Measurements from ENCODE around the gene MMP25.
A peak's percentile ranks its signal among the peaks of the same experiment; 100 is the strongest.

Gene MMP25

DNA sequence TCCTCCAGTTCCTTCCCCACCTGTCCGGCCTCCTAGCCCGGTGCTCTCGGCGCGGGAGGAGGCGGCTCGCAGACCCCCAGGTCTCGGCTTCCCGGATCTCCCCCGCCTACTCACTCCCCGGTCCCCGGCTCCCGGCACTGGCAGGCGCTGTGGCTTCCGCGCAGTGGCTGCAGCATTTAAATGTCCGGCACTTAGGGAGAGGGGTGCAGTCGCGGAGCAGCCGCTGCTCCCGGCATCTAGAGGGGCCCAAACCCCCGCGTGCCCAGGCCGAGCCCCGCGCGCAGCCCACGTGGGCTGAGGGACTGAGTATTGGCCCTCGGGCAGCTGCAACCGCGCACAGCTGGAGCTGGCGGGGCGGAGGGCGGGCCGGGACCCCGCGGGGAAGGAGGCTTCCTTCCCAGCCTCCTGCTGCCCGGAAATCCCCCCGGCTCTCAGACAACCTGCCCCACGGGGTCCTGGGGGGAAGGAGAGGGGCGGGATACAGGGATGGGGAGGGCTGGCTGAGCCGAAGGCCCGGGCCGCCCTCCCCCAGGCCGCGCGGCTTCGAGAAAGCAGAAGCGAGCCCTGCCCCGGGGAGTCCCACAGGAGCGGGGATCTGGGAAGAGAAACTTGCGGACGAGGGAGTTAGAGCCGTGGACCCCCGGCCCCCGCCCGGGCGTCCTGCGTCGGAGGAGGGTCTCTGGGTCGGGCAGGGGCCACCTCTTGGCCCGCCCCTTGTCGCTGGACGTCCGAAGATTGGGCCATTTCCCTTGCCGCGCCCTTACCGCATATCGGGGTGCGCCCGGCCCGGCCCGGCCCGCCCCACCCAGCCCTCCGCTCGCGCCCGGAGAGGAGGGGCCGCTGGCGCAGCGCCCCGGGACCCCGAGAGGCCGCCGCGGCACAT, at the start of gene MMP25:
MMP25 (plus strand) TSS at position 804 of the 883 bp plus-strand sequence. CDS start 357 bp downstream, outside the sequence.
- TF ChIP-seq, protein P1, sequence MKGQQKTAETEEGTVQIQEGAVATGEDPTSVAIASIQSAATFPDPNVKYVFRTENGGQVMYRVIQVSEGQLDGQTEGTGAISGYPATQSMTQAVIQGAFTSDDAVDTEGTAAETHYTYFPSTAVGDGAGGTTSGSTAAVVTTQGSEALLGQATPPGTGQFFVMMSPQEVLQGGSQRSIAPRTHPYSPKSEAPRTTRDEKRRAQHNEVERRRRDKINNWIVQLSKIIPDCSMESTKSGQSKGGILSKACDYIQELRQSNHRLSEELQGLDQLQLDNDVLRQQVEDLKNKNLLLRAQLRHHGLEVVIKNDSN (IDR thresholded peaks at IDR 0.05) = peak; percentile 42; the same call in 1 of the 2 replicates
- TF ChIP-seq RAD21 (IDR thresholded peaks at IDR 0.05; ENCODE audit: low read depth) = no peak
- no peak for TF ChIP-seq NFIC (IDR thresholded peaks at IDR 0.05)
- no peak for TF ChIP-seq EP300 (IDR thresholded peaks at IDR 0.05; ENCODE audit: borderline replicate concordance)
- no peak for TF ChIP-seq CEBPB (IDR thresholded peaks at IDR 0.05)
- TF ChIP-seq, protein P2, sequence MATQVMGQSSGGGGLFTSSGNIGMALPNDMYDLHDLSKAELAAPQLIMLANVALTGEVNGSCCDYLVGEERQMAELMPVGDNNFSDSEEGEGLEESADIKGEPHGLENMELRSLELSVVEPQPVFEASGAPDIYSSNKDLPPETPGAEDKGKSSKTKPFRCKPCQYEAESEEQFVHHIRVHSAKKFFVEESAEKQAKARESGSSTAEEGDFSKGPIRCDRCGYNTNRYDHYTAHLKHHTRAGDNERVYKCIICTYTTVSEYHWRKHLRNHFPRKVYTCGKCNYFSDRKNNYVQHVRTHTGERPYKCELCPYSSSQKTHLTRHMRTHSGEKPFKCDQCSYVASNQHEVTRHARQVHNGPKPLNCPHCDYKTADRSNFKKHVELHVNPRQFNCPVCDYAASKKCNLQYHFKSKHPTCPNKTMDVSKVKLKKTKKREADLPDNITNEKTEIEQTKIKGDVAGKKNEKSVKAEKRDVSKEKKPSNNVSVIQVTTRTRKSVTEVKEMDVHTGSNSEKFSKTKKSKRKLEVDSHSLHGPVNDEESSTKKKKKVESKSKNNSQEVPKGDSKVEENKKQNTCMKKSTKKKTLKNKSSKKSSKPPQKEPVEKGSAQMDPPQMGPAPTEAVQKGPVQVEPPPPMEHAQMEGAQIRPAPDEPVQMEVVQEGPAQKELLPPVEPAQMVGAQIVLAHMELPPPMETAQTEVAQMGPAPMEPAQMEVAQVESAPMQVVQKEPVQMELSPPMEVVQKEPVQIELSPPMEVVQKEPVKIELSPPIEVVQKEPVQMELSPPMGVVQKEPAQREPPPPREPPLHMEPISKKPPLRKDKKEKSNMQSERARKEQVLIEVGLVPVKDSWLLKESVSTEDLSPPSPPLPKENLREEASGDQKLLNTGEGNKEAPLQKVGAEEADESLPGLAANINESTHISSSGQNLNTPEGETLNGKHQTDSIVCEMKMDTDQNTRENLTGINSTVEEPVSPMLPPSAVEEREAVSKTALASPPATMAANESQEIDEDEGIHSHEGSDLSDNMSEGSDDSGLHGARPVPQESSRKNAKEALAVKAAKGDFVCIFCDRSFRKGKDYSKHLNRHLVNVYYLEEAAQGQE (IDR thresholded peaks at IDR 0.05; ENCODE audit: low read depth) = no peak
- no peak for TF ChIP-seq FOXM1 (IDR thresholded peaks at IDR 0.05; ENCODE audit: borderline replicate concordance, low read depth)
- no peak for TF ChIP-seq CREB1 (IDR thresholded peaks at IDR 0.05; ENCODE audit: low read depth)
- TF ChIP-seq YY1 (IDR thresholded peaks at IDR 0.05; ENCODE audit: low read depth) = no peak
- no peak for TF ChIP-seq EGR1 (IDR thresholded peaks at IDR 0.05)
- no peak for TF ChIP-seq TCF12 (IDR thresholded peaks at IDR 0.05; ENCODE audit: low read depth)
- peak; percentile 74 for TF ChIP-seq ZBTB7A (IDR thresholded peaks at IDR 0.05; ENCODE audit: low read depth)
- no peak for TF ChIP-seq TAF1 (IDR thresholded peaks at IDR 0.05; ENCODE audit: low read depth)
- TF ChIP-seq TEAD4 (IDR thresholded peaks at IDR 0.05) = no peak
- TF ChIP-seq MAX (IDR thresholded peaks at IDR 0.05) = peak; percentile 50; the same call in 1 of the 2 replicates

DNA sequence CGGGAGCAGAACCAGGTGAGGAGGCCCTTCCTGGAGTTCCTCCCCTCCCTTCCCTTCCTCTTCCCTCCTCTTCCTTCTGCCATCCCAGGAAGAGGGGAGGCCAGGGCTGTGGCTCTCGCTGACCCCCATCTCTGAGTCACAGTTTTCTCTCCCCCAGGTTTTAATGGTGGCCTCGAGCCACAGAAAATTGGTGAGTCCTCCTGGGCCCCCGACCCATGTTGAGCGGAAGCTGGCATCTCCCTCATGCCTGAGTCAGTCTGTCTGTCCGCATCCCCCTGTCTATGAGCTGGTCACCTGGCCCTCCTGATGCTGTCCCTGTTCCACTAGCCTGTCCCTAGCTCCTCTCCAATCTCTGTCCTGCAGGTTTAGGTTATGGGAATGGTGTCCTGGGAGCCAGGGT, 46.4 kb upstream of the MMP25 start:
- no peak for TF ChIP-seq FOXM1 (IDR thresholded peaks at IDR 0.05; ENCODE audit: borderline replicate concordance, low read depth)
- TF ChIP-seq, protein P1 (IDR thresholded peaks at IDR 0.05) = no peak
- TF ChIP-seq CREB1 (IDR thresholded peaks at IDR 0.05; ENCODE audit: low read depth) = no peak
- no peak for TF ChIP-seq YY1 (IDR thresholded peaks at IDR 0.05; ENCODE audit: low read depth)
- no peak for TF ChIP-seq RAD21 (IDR thresholded peaks at IDR 0.05; ENCODE audit: low read depth)
- no peak for TF ChIP-seq CEBPB (IDR thresholded peaks at IDR 0.05)
- no peak for TF ChIP-seq TEAD4 (IDR thresholded peaks at IDR 0.05)
- TF ChIP-seq EP300 (IDR thresholded peaks at IDR 0.05; ENCODE audit: borderline replicate concordance) = no peak
- no peak for TF ChIP-seq TAF1 (IDR thresholded peaks at IDR 0.05; ENCODE audit: low read depth)
- TF ChIP-seq, protein P2 (IDR thresholded peaks at IDR 0.05; ENCODE audit: low read depth) = no peak
- no peak for TF ChIP-seq EGR1 (IDR thresholded peaks at IDR 0.05)
- no peak for TF ChIP-seq ZBTB7A (IDR thresholded peaks at IDR 0.05; ENCODE audit: low read depth)
- TF ChIP-seq MAX (IDR thresholded peaks at IDR 0.05) = no peak
- TF ChIP-seq NFIC (IDR thresholded peaks at IDR 0.05) = no peak
- TF ChIP-seq TCF12 (IDR thresholded peaks at IDR 0.05; ENCODE audit: low read depth) = no peak

- TF ChIP-seq EGR1 (IDR thresholded peaks at IDR 0.05) (no peak), CEBPB (IDR thresholded peaks at IDR 0.05) (no peak), TAF1 (IDR thresholded peaks at IDR 0.05; ENCODE audit: low read depth) (no peak), TCF12 (IDR thresholded peaks at IDR 0.05; ENCODE audit: low read depth) (no peak), EP300 (IDR thresholded peaks at IDR 0.05; ENCODE audit: borderline replicate concordance) (no peak), TEAD4 (IDR thresholded peaks at IDR 0.05) (no peak), FOXM1 (IDR thresholded peaks at IDR 0.05; ENCODE audit: borderline replicate concordance, low read depth) (no peak), MAX (IDR thresholded peaks at IDR 0.05) (no peak), ZBTB7A (IDR thresholded peaks at IDR 0.05; ENCODE audit: low read depth) (no peak), NFIC (IDR thresholded peaks at IDR 0.05) (no peak), YY1 (IDR thresholded peaks at IDR 0.05; ENCODE audit: low read depth) (no peak), CREB1 (IDR thresholded peaks at IDR 0.05; ENCODE audit: low read depth) (no peak), RAD21 (IDR thresholded peaks at IDR 0.05; ENCODE audit: low read depth) (no peak)
- TF ChIP-seq, protein P2 (IDR thresholded peaks at IDR 0.05; ENCODE audit: low read depth) = no peak
- TF ChIP-seq, protein P1 (IDR thresholded peaks at IDR 0.05) = no peak
These were observed 45.8 kb upstream of the MMP25 start for GRCh38 chr16:3000540-3000939.
